GM18508 (cell line): ENCODE measurements around the gene MAST4.
A peak's percentile ranks its signal among the peaks of the same experiment; 100 is the strongest.

ENCODE experiments used
- ATAC-seq: cut with Tn5 transposase; IDR thresholded peaks from one replicate; pipeline ENCODE4 v1.9.1; 2021; ENCODE audit warnings: moderate number of reproducible peaks; ENCODE audit not compliant: insufficient read depth, unreplicated experiment

MAST4 gene

GRCh38 chr5:66828046-66828547, 231.9 kb downstream of the MAST4 start:
- no peak for ATAC-seq

- ATAC-seq: no peak
Observed at GRCh38 chr5:66828548-66829357, 232.6 kb downstream of the MAST4 start.

DNA sequence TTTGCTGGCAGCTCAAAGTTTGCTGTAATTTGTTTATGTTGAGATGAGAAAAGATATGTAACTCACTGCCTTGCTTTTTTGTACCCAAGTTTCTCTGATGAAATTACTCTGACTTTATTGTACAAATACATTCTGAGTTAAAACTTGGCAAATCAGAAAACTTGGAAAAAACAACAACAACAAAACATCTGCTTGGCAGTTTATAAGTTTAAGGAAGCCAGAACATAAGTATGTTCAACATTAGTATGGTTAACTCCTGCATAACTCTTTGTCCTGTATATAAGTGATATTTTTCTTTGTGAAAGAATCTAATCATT, 233.1 kb downstream of the MAST4 start:
- ATAC-seq: no peak

DNA sequence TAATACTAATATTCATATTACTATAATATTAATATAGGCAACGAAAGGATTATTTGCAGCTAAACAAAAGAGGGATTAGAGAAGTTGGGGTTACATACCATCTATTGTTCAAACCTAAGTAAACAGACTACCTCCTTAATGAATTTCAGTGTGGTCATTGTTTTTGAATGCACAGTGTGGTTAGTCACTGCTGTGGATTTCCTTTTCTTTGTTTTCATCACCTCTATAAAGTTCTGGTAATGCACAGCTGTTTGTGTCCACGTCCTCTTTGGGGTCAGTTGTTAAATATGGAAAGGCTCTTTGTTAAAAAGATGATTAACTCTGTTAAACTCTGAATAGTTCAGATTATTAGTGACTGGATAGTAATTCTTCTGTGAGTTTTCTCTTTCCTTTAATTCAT, 233.6 kb downstream of the MAST4 start:
- no peak for ATAC-seq

DNA sequence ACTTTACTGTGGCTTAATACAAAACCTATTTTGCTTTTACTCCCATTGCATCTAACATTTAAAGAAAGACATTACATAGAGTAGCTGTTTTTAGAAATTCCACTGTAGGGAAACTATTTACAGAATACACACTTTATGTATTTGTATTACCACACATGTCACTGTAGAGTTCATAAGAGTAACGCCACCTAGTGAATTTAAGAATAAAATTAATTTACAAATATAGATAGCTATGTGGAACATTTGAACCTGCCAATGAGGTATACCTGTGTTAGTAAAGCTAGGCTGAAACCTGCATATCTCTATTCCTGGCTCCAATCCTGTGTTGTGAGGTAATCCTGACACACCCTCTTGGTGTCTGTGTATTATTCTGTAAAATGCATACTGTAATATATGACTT, 234.4 kb downstream of the MAST4 start:
- no peak for ATAC-seq

DNA sequence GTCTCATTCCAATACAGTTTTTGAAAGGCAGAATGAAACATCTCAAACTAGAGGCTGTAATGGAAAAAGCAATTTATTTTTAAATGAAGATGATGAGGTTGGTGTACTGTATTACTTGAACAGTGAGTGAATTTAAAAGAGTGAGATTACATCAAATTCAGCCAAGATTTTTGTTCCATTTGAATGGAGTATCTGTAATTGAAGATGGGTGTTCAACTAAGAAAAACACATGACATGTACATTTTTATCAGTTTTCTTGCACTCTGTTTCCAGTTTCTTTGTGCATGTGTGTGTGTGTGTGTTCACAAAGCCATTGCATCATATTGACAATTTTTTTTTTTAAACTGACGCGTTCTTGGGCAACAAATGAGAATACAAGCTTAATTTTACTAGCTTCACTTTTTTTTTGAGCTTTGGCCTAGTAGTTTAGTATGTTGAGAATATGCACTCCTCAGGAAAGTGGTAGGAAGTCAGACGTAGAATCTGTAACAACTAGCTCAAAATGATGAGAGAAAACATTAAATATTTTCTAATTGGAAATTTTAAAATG, 243.5 kb downstream of the MAST4 start:
- no peak for ATAC-seq

DNA sequence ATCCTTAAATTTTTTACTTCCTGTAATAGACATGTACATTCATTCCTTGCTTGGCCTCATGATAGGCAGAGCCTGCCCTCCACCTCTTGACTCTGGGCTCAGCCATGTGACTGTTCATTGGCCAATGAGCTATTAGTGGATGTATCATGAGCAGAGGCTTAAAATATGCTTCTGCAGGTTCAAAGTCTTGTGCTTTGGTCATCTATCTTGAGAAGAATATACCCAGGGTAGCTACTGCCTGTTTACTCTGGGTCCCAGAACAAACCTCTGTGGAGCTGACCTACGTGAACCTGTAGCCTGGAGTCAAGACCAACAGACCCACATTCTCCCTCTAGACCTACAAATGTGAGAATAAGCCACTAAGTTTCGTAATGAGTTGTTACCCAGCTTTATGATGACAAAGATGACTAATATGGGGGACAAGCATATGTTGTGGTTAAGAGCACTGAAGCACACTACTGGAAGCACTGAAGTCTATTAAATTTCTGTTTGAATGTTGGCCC, 244.4 kb downstream of the MAST4 start:
- ATAC-seq: peak; percentile 99

DNA sequence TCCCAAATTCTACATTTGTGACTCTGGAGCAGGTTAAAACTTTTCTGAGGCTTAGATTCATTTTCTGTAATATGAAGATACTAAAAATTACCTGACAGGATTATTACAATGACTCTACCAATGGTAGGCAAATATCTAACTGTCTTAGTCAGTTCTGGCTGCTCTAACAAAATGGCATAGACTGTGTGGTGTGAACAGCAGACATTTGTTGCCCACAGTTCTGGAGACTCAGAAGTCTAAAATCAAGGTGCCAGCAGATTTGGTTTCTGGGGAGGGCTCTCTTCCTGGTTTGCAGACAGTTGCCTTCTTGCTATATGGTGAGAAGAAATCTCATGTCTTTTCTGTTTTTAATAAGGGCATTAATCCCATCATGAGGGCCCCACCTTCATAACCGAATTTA, 245.1 kb downstream of the MAST4 start:
- no peak for ATAC-seq

- no peak for ATAC-seq
Observed at GRCh38 chr5:66842540-66842939, 246.3 kb downstream of the MAST4 start.

DNA sequence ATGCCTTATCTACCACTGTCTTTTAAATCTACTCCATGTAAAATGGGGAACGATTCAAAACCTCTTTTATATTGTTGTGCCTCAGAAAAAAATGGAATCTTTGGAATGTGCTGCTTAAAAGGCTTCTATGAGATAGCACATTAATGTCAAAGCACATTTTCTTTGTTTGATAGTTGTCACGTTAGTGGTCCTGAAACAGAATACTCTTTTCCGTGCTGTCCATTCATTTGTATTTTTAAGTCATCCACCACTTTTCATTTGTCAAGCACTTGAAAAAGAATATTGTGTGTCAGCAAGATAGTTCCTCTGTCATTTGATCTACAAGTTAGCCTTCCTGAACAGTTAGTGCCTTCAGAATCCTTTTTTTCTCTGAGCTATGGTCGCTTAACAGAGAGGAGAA, 246.9 kb downstream of the MAST4 start:
- no peak for ATAC-seq

GRCh38 chr5:66848749-66849641, 252.8 kb downstream of the MAST4 start:
- no peak for ATAC-seq

GRCh38 chr5:66849803-66850202, 253.6 kb downstream of the MAST4 start:
- ATAC-seq: no peak

DNA sequence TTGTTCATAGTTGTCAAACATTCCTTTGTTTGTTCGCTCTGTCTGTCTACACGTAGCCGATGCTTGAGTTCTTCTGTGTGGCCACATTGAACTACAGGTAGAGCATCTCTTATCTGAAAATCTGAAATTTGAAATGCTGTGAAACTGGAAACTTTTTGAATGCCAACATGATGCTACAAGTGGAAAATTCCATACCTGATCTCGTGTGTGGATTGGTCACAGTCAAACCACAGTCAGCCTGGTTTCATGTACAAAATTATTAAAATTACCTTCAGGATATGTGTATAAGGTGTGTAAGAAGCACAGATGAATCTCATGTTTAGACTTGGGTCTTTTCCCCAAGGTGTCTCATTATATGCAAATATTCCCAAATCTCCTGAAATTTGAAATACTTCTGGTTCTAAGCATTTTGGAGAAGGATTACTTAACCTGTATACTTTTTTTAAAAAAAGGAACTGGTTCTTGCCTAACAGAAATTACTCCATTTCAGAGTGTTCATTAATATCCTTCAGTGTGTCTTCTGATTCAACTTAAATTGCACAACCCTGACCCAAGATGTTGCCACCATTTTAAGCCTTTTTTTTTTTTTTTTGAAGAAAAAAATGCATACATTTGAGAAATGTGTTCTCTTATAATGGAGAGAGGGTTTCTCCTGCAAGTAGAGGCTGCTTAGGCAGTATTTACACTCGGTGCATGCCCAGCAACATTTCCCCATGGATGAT, 254.3 kb downstream of the MAST4 start:
- ATAC-seq: no peak

DNA sequence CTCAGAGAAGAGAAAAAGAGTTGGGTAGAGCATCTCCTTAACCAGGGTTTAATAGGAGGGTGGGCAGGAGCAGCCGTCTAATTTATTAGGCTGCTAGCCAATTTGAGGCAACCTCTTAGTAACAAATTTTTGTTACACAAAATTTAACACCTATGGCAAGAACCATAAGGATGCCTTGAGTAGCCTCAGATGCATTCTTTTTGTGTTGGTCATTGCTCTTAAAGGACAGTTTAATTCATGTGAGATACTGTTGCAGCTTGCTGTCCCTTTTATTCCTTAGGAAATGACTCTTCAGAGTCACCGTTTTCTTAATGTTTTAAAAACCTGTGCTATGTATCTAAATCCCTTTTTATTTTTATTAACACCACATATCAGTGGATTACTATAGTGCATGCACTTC, 255.1 kb downstream of the MAST4 start:
- no peak for ATAC-seq

GRCh38 chr5:66854416-66854815, 258.2 kb downstream of the MAST4 start:
- no peak for ATAC-seq

- ATAC-seq: no peak
Observed at GRCh38 chr5:66856041-66856805, 260.0 kb downstream of the MAST4 start.

- no peak for ATAC-seq
Observed at GRCh38 chr5:66859526-66859925, 263.3 kb downstream of the MAST4 start.

GRCh38 chr5:66860199-66860975, 264.2 kb downstream of the MAST4 start:
- ATAC-seq: no peak

DNA sequence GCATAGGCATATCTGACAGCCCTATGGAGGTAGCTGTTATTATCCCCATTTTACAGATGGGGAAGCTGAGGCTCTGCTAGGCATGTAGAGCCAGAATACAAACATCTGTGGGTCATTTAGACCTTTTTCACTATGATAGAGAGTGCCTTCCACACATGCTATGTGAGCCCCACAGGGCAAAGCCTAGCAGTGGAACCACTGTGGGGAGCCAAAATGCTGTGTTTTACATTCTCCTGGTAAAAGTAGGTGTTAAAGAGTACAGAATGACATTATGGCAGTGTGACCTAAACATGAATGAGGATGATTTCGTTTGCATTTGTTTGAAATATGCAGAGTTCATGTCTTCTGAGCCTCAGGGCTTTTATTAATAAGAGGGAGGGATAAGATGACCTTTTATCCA, 265.2 kb downstream of the MAST4 start:
- ATAC-seq: no peak
